Nephron (organoid): ENCODE results near the gene CLMN.
A peak's percentile ranks its signal among the peaks of the same experiment; 100 is the strongest.

ENCODE experiments used
- H3K27ac Mint-ChIP-seq, 3 experiments: 2 replicates each; pipeline ENCODE4 v1.8.0; 2020; ENCODE audit warnings: mixed read lengths in 3 of 3, mild to moderate bottlenecking in 2 of 3, moderate library complexity in 1 of 3
- H3K27me3 Mint-ChIP-seq: 2 replicates; pipeline ENCODE4 v1.8.0; 2021; ENCODE audit warnings: low read depth, mild to moderate bottlenecking, moderate library complexity, mixed read lengths
- H3K36me3 Mint-ChIP-seq: 2 replicates; pipeline ENCODE4 v1.8.0; 2020; ENCODE audit warnings: low read depth, mixed read lengths
- H3K4me1 Mint-ChIP-seq: 2 replicates; pipeline ENCODE4 v1.8.0; 2020; ENCODE audit warnings: mixed read lengths
- H3K4me3 Mint-ChIP-seq, 3 experiments: 2 replicates each; pipeline ENCODE4 v1.8.0; 2020; ENCODE audit warnings: mild to moderate bottlenecking in 3 of 3, mixed read lengths in 3 of 3, moderate library complexity in 2 of 3
- H3K9me3 Mint-ChIP-seq: 2 replicates; pipeline ENCODE4 v1.8.0; 2020; ENCODE audit warnings: mixed read lengths
- CTCF ChIP-seq, 3 experiments: fragments of 200-600 bp; sonication (generic); IDR thresholded peaks; one replicate each; pipeline ENCODE4 v1.5.0; 2021; ENCODE audit warnings: antibody characterized with exemption in 3 of 3; ENCODE audit not compliant: unreplicated experiment in 3 of 3

The CLMN gene

GRCh38 chr14:95294834-95295599 lies 24.7 kb downstream of the CLMN start:
- Mint-ChIP-seq H3K4me1 (peaks cover 22% of the 10 kb centered on the region), H3K27ac (no peak overlapping the region), H3K36me3 (peaks cover 14% of the 10 kb centered on the region), H3K27me3 (no peaks in the 10 kb centered on the region), H3K4me3 (no peak overlapping the region), H3K9me3 (no peaks in the 10 kb centered on the region)
- TF ChIP-seq CTCF (IDR thresholded peaks at IDR 0.05; ENCODE audit: unreplicated experiment in 3 of 3): no peak

GRCh38 chr14:95294320-95294719 lies 25.4 kb downstream of the CLMN start:
- H3K4me3 Mint-ChIP-seq: no peak overlapping the region
- H3K36me3 Mint-ChIP-seq: peaks cover 14% of the 10 kb centered on the region
- H3K4me1 Mint-ChIP-seq: peaks cover 22% of the 10 kb centered on the region
- no peaks in the 10 kb centered on the region for H3K9me3 Mint-ChIP-seq
- no peaks in the 10 kb centered on the region for H3K27me3 Mint-ChIP-seq
- no peak for TF ChIP-seq CTCF (IDR thresholded peaks at IDR 0.05; ENCODE audit: unreplicated experiment in 3 of 3)
- H3K27ac Mint-ChIP-seq: no peak overlapping the region

- Mint-ChIP-seq H3K4me1 (peaks cover 22% of the 10 kb centered on the region), H3K27ac (peak overlapping the region in 1 of 3 experiments; percentile 31), H3K27me3 (no peaks in the 10 kb centered on the region), H3K9me3 (no peaks in the 10 kb centered on the region), H3K36me3 (peaks cover 14% of the 10 kb centered on the region), H3K4me3 (no peak overlapping the region)
- no peak for TF ChIP-seq CTCF (IDR thresholded peaks at IDR 0.05; ENCODE audit: unreplicated experiment in 3 of 3)
These were observed 26.3 kb downstream of the CLMN start for GRCh38 chr14:95293449-95293848.

GRCh38 chr14:95292660-95293425 lies 26.9 kb downstream of the CLMN start:
- Mint-ChIP-seq H3K4me3 (no peak overlapping the region), H3K27ac (peak overlapping the region in 2 of 3 experiments; percentile 33 to 58)

GRCh38 chr14:95291859-95292542 lies 27.7 kb downstream of the CLMN start:
- Mint-ChIP-seq H3K4me3 (no peak overlapping the region), H3K27me3 (no peaks in the 10 kb centered on the region), H3K4me1 (peaks cover 22% of the 10 kb centered on the region), H3K27ac (peak overlapping the region in 1 of 3 experiments; percentile 33), H3K9me3 (peaks cover 2% of the 10 kb centered on the region), H3K36me3 (peaks cover 11% of the 10 kb centered on the region)
- TF ChIP-seq CTCF (IDR thresholded peaks at IDR 0.05; ENCODE audit: unreplicated experiment in 3 of 3): no peak

More at GRCh38 chr14:95292660-95293425, 26.9 kb downstream of the CLMN start:
- H3K27me3 Mint-ChIP-seq: no peaks in the 10 kb centered on the region
- peaks cover 2% of the 10 kb centered on the region for H3K9me3 Mint-ChIP-seq
- no peak for TF ChIP-seq CTCF (IDR thresholded peaks at IDR 0.05; ENCODE audit: unreplicated experiment in 3 of 3)
- H3K36me3 Mint-ChIP-seq: peaks cover 14% of the 10 kb centered on the region
- H3K4me1 Mint-ChIP-seq: peaks cover 22% of the 10 kb centered on the region
